Endothelial cell of umbilical vein (primary cell): ENCODE data around the gene NSL1. TPM values are rescaled to one million over a fixed set of nuclear protein-coding genes. Genes with fewer than 3 reads are reported as not detected.

Experiments used
- BruUV-seq: library from RNA; stranded (reverse); fragments of 400-500 nt; replicated peaks from 2 replicates; lab custom pipeline; 2021; lab: Mats Ljungman, UMichigan
- CTCF ChIA-PET: fragments of 300-600, 350-600 bp; sonication (Branson Sonifier 250); formaldehyde crosslinking; loops from one replicate; lab custom pipeline; 2021; ENCODE audit warnings: antibody characterized with exemption, inconsistent platforms; lab: Charles Lee
- POLR2A ChIA-PET: fragments of 300-600, 350-600 bp; sonication (Branson Sonifier 250); formaldehyde crosslinking; loops from one replicate; lab custom pipeline; 2021; ENCODE audit warnings: antibody characterized with exemption, inconsistent platforms; lab: Charles Lee
- DNase-seq: peaks from one replicate; pipeline ENCODE4 v3.0.0-alpha.2; 2011; ENCODE audit warnings: low read depth, low spot score
- FAIRE-seq: peaks from 2 replicates; lab custom pipeline; 2011; peaks lifted over from hg19 to GRCh38; lab: Jason Lieb, UNC
- H2AFZ ChIP-seq: 2 replicates; pipeline ENCODE4 v1.6.0; 2012; ENCODE audit warnings: low read depth, low read length, control low read depth, inconsistent platforms
- H3K27ac ChIP-seq: 2 replicates; pipeline ENCODE4 v1.5.1; 2011; ENCODE audit warnings: low read depth, mild to moderate bottlenecking, control low read depth, low read length, moderate library complexity; ENCODE audit not compliant: insufficient read depth
- H3K27me3 ChIP-seq, 2 experiments: 2 replicates each; pipeline versions ENCODE4 v1.6.0 to v1.6.1; 2011; ENCODE audit warnings: low read length in 2 of 2, mixed read lengths in 1 of 2; ENCODE audit not compliant: control insufficient read depth in 2 of 2, insufficient read depth in 2 of 2
- H3K36me3 ChIP-seq, 2 experiments: 2 replicates in 1 of 2; 3 replicates in 1 of 2; pipeline ENCODE4 v1.5.1; 2011; ENCODE audit warnings: low read length in 2 of 2, mild to moderate bottlenecking in 1 of 2, moderate library complexity in 1 of 2; ENCODE audit not compliant: control insufficient read depth in 2 of 2, insufficient read depth in 2 of 2; ENCODE audit errors: extremely low read depth in 1 of 2
- H3K4me1 ChIP-seq: 3 replicates; pipeline ENCODE4 v1.5.1; 2011; ENCODE audit warnings: mild to moderate bottlenecking, low read length; ENCODE audit not compliant: control insufficient read depth, insufficient read depth; ENCODE audit errors: extremely low read depth
- H3K4me2 ChIP-seq: 2 replicates; pipeline ENCODE4 v1.6.1; 2011; ENCODE audit warnings: low read length, control low read depth, mixed read lengths; ENCODE audit not compliant: insufficient read depth
- H3K4me3 ChIP-seq, 3 experiments: fragments of 200-600 bp in 1 of 3; sonication (generic), shearing (Covaris generic) in 1 of 3; replicated peaks in 1 of 3; 2 replicates each; pipeline ENCODE4 v1.5.1; 2011 to 2016; ENCODE audit warnings: control low read depth in 3 of 3, low read length in 3 of 3, mild to moderate bottlenecking in 2 of 3, inconsistent platforms in 1 of 3, low read depth in 1 of 3, moderate library complexity in 1 of 3; ENCODE audit not compliant: insufficient read depth in 1 of 3
- H3K79me2 ChIP-seq: 2 replicates; pipeline ENCODE4 v1.6.0; 2012; ENCODE audit warnings: low read length, inconsistent platforms; ENCODE audit not compliant: control insufficient read depth, insufficient read depth
- H3K9ac ChIP-seq: replicated peaks from 2 replicates; pipeline ENCODE3; 2011; ENCODE audit warnings: low read length, control low read depth; ENCODE audit not compliant: insufficient read depth; ENCODE audit errors: extremely low read depth
- H3K9me1 ChIP-seq: replicated peaks from 3 replicates; pipeline ENCODE4 v1.6.0; 2011; ENCODE audit warnings: mild to moderate bottlenecking, low read length; ENCODE audit not compliant: control insufficient read depth, insufficient read depth; ENCODE audit errors: extremely low read depth
- H3K9me3 ChIP-seq: replicated peaks from 2 replicates; pipeline ENCODE4 v1.5.1; 2012; ENCODE audit warnings: low read length, inconsistent platforms; ENCODE audit not compliant: control insufficient read depth, insufficient read depth
- H4K20me1 ChIP-seq: replicated peaks from 2 replicates; pipeline ENCODE3; 2011; ENCODE audit warnings: mild to moderate bottlenecking, low read length; ENCODE audit not compliant: control insufficient read depth, insufficient read depth; ENCODE audit errors: extremely low read depth
- EZH2 ChIP-seq: IDR thresholded peaks from 2 replicates; pipeline ENCODE4 v1.6.1; 2012; ENCODE audit warnings: borderline replicate concordance, low read depth, mild to moderate bottlenecking, moderate library complexity, low read length, inconsistent platforms; ENCODE audit not compliant: severe bottlenecking
- FOS ChIP-seq: IDR thresholded peaks from 2 replicates; pipeline ENCODE4 v1.6.1; 2011; ENCODE audit warnings: mild to moderate bottlenecking, low read length, moderate library complexity, borderline replicate concordance; ENCODE audit not compliant: insufficient read depth
- JUN ChIP-seq: IDR thresholded peaks from 2 replicates; pipeline ENCODE4 v1.6.1; 2011; ENCODE audit warnings: borderline replicate concordance, low read depth; ENCODE audit not compliant: insufficient read length, insufficient read depth
- POLR2AphosphoS5 ChIP-seq: IDR thresholded peaks from 2 replicates; pipeline ENCODE4 v1.6.1; 2012; ENCODE audit warnings: low read depth, mild to moderate bottlenecking, control low read depth, low read length, moderate library complexity; ENCODE audit not compliant: insufficient read depth
- dilution Hi-C: fragments of 300-500 bp; cut with MboI; formaldehyde crosslinking; loops from one replicate; pipeline ENCODE4 v1.15.0; 2019; ENCODE audit warnings: low sequenced_read_pairs; ENCODE audit not compliant: extremely low pct_ligation_motif_present
- intact Hi-C: fragments of 100-400 bp; cut with micrococcal nuclease; formaldehyde crosslinking; loops from one replicate; pipeline ENCODE4 v1.10.0; 2022
- polyA plus RNA-seq, 4 experiments: library from polyadenylated mRNA; depleted of rRNA in 3 of 4; stranded (reverse) in 3 of 4; unstranded in 1 of 4; fragments of >200 nt; gene quantifications; 2 replicates each; pipeline versions ENCODE4 v1.2.1 to v1.2.3, GENCODE V29; 2011 to 2012; ENCODE audit warnings: missing spikeins in 1 of 4
- total RNA-seq: library from RNA; stranded (reverse); gene quantifications from 2 replicates; pipeline ENCODE4 v1.2.3, GENCODE V29; 2021
- TF ChIP-seq, protein P1 (sequence below), 2 donors: IDR thresholded peaks; 1 replicate in 1 of 2; 2 replicates in 1 of 2; pipeline ENCODE4 v1.5.1; 2011; ENCODE audit warnings: low read length in 2 of 2, mild to moderate bottlenecking in 2 of 2, moderate library complexity in 2 of 2, control low read depth in 1 of 2, inconsistent platforms in 1 of 2, low read depth in 1 of 2; ENCODE audit not compliant: insufficient read depth in 1 of 2; ENCODE audit errors: extremely low read depth in 1 of 2

The NSL1 gene
- total and polyA plus RNA-seq, 2 donors (not counting 3 experiments of a cell fraction or from before 2014, with no cell fraction given): 15.5 to 30.2 TPM

DNA sequence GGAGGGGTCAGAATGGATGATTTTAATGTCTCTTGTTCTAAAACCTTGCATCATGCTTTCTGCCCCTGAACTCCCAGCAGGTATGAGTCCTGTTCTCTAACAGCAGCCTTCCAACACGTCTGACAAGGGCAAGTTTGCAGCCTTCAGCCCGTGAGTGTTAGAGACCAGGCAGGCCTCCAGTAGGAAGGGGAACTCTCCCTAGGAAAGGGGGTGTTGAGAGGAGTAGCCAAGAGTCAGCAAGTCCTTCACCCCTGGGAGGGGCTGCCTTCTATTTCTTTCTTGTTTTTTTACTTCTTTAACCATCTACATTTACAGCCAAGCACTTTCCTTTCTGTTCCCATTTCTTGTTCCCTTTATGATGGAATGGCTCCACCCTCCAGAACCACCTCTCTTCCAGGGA lies 106.1 kb downstream of the NSL1 start:
- FAIRE-seq (no peak), DNase-seq (no peak)
- no TSS peak for BruUV-seq
- H3K27me3 ChIP-seq: peaks cover 15 to 30% of the 10 kb centered on the region in 2 experiments
- no peak overlapping the region for H3K4me2 ChIP-seq
- CTCF ChIA-PET: interaction anchor here (1.8 kb wide), 1 partner anchor 21 kb away, joined by 4 read pairs; no protein-coding TSS in a partner anchor
- H3K4me3 ChIP-seq: no peak overlapping the region
- H3K9me1 ChIP-seq: no peaks in the 10 kb centered on the region
- no peak for TF ChIP-seq JUN
- TF ChIP-seq, protein P1, sequence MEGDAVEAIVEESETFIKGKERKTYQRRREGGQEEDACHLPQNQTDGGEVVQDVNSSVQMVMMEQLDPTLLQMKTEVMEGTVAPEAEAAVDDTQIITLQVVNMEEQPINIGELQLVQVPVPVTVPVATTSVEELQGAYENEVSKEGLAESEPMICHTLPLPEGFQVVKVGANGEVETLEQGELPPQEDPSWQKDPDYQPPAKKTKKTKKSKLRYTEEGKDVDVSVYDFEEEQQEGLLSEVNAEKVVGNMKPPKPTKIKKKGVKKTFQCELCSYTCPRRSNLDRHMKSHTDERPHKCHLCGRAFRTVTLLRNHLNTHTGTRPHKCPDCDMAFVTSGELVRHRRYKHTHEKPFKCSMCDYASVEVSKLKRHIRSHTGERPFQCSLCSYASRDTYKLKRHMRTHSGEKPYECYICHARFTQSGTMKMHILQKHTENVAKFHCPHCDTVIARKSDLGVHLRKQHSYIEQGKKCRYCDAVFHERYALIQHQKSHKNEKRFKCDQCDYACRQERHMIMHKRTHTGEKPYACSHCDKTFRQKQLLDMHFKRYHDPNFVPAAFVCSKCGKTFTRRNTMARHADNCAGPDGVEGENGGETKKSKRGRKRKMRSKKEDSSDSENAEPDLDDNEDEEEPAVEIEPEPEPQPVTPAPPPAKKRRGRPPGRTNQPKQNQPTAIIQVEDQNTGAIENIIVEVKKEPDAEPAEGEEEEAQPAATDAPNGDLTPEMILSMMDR (IDR thresholded peaks at IDR 0.05; ENCODE audit: extremely low read depth in 1 of 2, insufficient read depth in 1 of 2, low read depth in 1 of 2, low read length in 2 of 2): no peak
- TF ChIP-seq FOS: no peak
- TF ChIP-seq POLR2AphosphoS5: no peak
- no peak for TF ChIP-seq EZH2
- H3K79me2 ChIP-seq: no peaks in the 10 kb centered on the region
- H2AFZ ChIP-seq: no peak overlapping the region
- no peak overlapping the region for H3K9ac ChIP-seq
- no peaks in the 10 kb centered on the region for H3K36me3 ChIP-seq
- no peaks in the 10 kb centered on the region for H4K20me1 ChIP-seq
- H3K9me3 ChIP-seq: no peaks in the 10 kb centered on the region
- dilution Hi-C loops: no loop called here
- intact Hi-C loops: no loop called here
- POLR2A ChIA-PET: no interaction called here
- no peaks in the 10 kb centered on the region for H3K4me1 ChIP-seq
- no peak overlapping the region for H3K27ac ChIP-seq
